ENCODE results near the gene NCEH1.
A peak's percentile ranks its signal among the peaks of the same experiment; 100 is the strongest.

NCEH1 gene

DNA sequence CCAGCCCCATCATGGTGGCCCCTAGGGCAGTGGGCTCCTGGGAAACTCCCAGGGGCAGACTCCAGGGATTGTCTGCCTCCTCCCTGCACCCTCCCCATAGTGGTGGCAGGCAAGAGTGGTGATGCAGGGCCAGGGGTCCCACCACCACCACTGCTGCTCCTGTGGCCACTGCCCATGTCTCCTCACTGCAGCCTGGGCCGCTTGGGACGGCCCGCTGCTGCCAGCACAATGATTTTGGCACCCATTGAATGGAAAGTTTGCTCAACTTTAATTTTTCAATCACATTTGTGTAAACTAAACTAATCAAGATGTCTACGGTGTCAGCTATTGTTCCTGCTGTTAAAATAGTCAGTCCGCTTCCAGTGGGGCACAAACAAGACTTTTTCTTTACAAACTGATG lies 95.6 kb downstream of the NCEH1 start:
- Histone ChIP-seq H3K9me3 (ENCODE audit: insufficient read depth, low read depth, low read length) (peaks cover 12% of the 10 kb centered on the region; the same call in 1 of the 2 replicates), H3K36me3 (ENCODE audit: insufficient read depth, low read length) (no peaks in the 10 kb centered on the region)

DNA sequence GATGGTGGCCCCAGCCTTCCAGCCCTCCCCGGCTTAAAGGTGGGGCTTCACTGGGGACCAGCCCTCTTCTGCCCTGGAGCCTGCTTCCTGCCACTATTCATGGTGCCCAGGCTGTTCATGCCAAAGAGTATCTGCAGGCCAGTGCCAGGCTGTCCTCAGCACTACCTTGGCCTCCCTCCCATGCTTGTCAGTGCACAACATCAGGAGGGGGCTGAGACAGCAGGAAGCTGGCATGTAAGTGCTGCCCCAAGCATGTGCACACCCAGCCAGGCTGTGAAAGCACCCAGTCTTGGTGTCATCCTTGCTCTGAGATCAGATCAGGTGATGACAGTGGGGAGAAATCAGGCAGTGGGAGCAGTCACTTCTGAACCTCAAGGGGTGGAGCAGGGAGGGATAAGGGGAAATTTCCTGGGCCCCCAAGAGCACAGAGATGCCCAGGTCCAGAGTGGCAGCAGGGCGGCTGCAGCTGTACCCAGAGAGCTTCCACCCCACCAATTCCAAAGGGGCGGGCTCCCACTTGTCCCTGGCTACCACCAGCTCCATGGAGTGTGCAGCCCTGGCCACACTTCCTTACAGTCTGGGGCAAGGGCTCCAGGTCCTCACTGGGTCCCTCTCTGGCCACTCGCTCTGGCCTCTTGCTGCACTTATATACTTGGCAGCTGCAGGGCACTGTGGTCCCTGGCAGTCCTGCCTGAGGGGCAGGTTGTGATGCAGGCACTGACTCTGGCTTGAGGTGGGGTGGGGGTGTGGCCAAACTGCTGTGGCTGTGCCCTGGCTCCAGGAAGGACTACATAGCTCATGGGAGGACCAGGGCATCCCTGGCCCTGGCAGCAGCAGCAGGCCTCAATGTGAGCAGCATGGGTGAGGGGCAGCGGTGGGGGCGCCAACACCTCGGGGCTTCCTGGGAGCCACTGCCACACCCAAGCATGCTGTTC lies 96.3 kb downstream of the NCEH1 start:
- H4K20me1 ChIP-seq (ENCODE audit: insufficient read depth, low read length, poor library complexity, severe bottlenecking), result no peaks in the 10 kb centered on the region
- H3K4me2 ChIP-seq (ENCODE audit: low read depth, low read length, poor library complexity, severe bottlenecking), result no peak overlapping the region

More for the DNA sequence above, 95.6 kb downstream of the NCEH1 start:
- H3F3A ChIP-seq (ENCODE audit: low read depth), result no peaks in the 10 kb centered on the region
- H3K27me3 ChIP-seq (ENCODE audit: insufficient read depth, low read length, poor library complexity, severe bottlenecking), result no peaks in the 10 kb centered on the region
- no peaks in the 10 kb centered on the region for H4K20me1 ChIP-seq (ENCODE audit: insufficient read depth, low read length, poor library complexity, severe bottlenecking)
- no peaks in the 10 kb centered on the region for H3K9me2 ChIP-seq (replicated peaks; ENCODE audit: low read depth, low read length)
- TF ChIP-seq, protein P1, sequence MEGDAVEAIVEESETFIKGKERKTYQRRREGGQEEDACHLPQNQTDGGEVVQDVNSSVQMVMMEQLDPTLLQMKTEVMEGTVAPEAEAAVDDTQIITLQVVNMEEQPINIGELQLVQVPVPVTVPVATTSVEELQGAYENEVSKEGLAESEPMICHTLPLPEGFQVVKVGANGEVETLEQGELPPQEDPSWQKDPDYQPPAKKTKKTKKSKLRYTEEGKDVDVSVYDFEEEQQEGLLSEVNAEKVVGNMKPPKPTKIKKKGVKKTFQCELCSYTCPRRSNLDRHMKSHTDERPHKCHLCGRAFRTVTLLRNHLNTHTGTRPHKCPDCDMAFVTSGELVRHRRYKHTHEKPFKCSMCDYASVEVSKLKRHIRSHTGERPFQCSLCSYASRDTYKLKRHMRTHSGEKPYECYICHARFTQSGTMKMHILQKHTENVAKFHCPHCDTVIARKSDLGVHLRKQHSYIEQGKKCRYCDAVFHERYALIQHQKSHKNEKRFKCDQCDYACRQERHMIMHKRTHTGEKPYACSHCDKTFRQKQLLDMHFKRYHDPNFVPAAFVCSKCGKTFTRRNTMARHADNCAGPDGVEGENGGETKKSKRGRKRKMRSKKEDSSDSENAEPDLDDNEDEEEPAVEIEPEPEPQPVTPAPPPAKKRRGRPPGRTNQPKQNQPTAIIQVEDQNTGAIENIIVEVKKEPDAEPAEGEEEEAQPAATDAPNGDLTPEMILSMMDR (conservative IDR thresholded peaks at IDR 0.05; ENCODE audit: low read length), result no peak
- no peak for TF ChIP-seq EZH2phosphoT487 (IDR thresholded peaks at IDR 0.05; ENCODE audit: borderline replicate concordance)
- H3K4me3 ChIP-seq (ENCODE audit: low read length, poor library complexity, severe bottlenecking), result no peak overlapping the region
- H3K9ac ChIP-seq (ENCODE audit: low read depth, low read length, poor library complexity, severe bottlenecking), result no peak overlapping the region
- H3K4me1 ChIP-seq (ENCODE audit: insufficient read depth, low read length, poor library complexity, severe bottlenecking), result no peaks in the 10 kb centered on the region
- no peaks in the 10 kb centered on the region for H3K79me2 ChIP-seq (ENCODE audit: insufficient read depth, low read length)
- H3K4me2 ChIP-seq (ENCODE audit: low read depth, low read length, poor library complexity, severe bottlenecking), result peak overlapping the region; percentile 34
- H2AFZ ChIP-seq (ENCODE audit: low read length), result peak overlapping the region; percentile 37; the same call in 1 of the 2 replicates

DNA sequence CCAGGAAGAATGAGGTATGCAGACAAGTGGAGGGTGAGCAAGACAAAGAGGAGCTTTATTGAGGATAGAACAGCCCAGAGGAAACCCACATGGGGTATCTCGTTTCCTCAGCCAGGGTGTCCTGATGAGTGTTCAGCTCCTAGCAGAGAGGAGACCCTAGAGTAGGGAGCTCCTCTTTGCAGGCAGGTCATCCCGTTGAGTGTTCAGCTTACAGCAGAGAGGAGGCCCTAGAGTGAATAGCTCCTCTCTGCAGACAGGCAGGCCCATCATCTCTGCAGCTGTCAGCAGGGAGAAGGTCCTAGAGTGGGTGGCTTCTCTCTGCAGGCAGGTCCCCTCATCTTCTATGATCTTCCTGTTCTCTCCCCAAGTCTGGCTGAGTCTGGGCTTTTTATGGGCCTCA lies 97.0 kb downstream of the NCEH1 start:
- no peaks in the 10 kb centered on the region for H3K9me2 ChIP-seq (replicated peaks; ENCODE audit: low read depth, low read length)
- H3F3A ChIP-seq (ENCODE audit: low read depth), result no peaks in the 10 kb centered on the region
- H3K27me3 ChIP-seq (ENCODE audit: insufficient read depth, low read length, poor library complexity, severe bottlenecking), result no peaks in the 10 kb centered on the region
- no peak for TF ChIP-seq EZH2phosphoT487 (IDR thresholded peaks at IDR 0.05; ENCODE audit: borderline replicate concordance)
- TF ChIP-seq, protein P1 (conservative IDR thresholded peaks at IDR 0.05; ENCODE audit: low read length), result no peak
- no peaks in the 10 kb centered on the region for H3K79me2 ChIP-seq (ENCODE audit: insufficient read depth, low read length)
- no peaks in the 10 kb centered on the region for H3K36me3 ChIP-seq (ENCODE audit: insufficient read depth, low read length)
- H3K9ac ChIP-seq (ENCODE audit: low read depth, low read length, poor library complexity, severe bottlenecking), result no peak overlapping the region
- no peaks in the 10 kb centered on the region for H4K20me1 ChIP-seq (ENCODE audit: insufficient read depth, low read length, poor library complexity, severe bottlenecking)
- no peak overlapping the region for H3K4me2 ChIP-seq (ENCODE audit: low read depth, low read length, poor library complexity, severe bottlenecking)
- H3K4me3 ChIP-seq (ENCODE audit: low read length, poor library complexity, severe bottlenecking), result no peak overlapping the region
- no peaks in the 10 kb centered on the region for H3K4me1 ChIP-seq (ENCODE audit: insufficient read depth, low read length, poor library complexity, severe bottlenecking)
- H3K9me3 ChIP-seq (ENCODE audit: insufficient read depth, low read depth, low read length), result peaks cover 12% of the 10 kb centered on the region; the same call in 1 of the 2 replicates
- H2AFZ ChIP-seq (ENCODE audit: low read length), result no peak overlapping the region

More for the DNA sequence above, 96.3 kb downstream of the NCEH1 start:
- H3F3A ChIP-seq (ENCODE audit: low read depth), result no peaks in the 10 kb centered on the region
- no peak overlapping the region for H2AFZ ChIP-seq (ENCODE audit: low read length)
- no peaks in the 10 kb centered on the region for H3K9me2 ChIP-seq (replicated peaks; ENCODE audit: low read depth, low read length)
- no peaks in the 10 kb centered on the region for H3K4me1 ChIP-seq (ENCODE audit: insufficient read depth, low read length, poor library complexity, severe bottlenecking)
- peaks cover 12% of the 10 kb centered on the region; the same call in 1 of the 2 replicates for H3K9me3 ChIP-seq (ENCODE audit: insufficient read depth, low read depth, low read length)
- no peak overlapping the region for H3K9ac ChIP-seq (ENCODE audit: low read depth, low read length, poor library complexity, severe bottlenecking)
- H3K27me3 ChIP-seq (ENCODE audit: insufficient read depth, low read length, poor library complexity, severe bottlenecking), result no peaks in the 10 kb centered on the region
- H3K79me2 ChIP-seq (ENCODE audit: insufficient read depth, low read length), result no peaks in the 10 kb centered on the region
- H3K36me3 ChIP-seq (ENCODE audit: insufficient read depth, low read length), result no peaks in the 10 kb centered on the region
- no peak for TF ChIP-seq EZH2phosphoT487 (IDR thresholded peaks at IDR 0.05; ENCODE audit: borderline replicate concordance)
- TF ChIP-seq, protein P1 (conservative IDR thresholded peaks at IDR 0.05; ENCODE audit: low read length), result no peak
- H3K4me3 ChIP-seq (ENCODE audit: low read length, poor library complexity, severe bottlenecking), result no peak overlapping the region
